GM10266 (cell line): Measurements from ENCODE around the gene TMCC3.

Experiments
- DNase-seq: peaks from one replicate; pipeline ENCODE4 v3.0.0; 2012; ENCODE audit errors: extremely low spot score
- TF ChIP-seq, protein P1 (sequence below): IDR thresholded peaks from 2 replicates; pipeline ENCODE4 v1.5.1; 2012; ENCODE audit warnings: mild to moderate bottlenecking, low read depth; ENCODE audit not compliant: control insufficient read depth, insufficient read depth; ENCODE audit errors: missing control alignments

The TMCC3 gene

DNA sequence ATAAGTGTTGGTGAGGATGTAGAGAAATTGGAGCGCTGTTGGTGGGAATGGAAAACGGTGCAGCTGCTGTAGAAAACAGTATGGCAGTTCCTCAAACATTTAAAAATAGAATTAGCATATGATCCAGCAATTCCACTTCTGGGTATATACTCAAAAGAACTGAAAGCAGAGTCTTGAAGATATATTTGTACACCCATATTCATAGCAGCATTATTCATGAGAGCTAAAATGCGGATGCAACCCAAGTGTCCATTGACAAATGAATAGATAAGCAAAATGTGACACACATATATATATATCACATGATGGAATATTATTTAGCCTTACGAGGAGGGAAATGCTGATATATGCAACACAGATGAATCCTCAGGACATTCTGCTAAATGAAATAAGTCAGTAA is 106.0 kb downstream of the TMCC3 start:
- no peak for DNase-seq
- TF ChIP-seq, protein P1, sequence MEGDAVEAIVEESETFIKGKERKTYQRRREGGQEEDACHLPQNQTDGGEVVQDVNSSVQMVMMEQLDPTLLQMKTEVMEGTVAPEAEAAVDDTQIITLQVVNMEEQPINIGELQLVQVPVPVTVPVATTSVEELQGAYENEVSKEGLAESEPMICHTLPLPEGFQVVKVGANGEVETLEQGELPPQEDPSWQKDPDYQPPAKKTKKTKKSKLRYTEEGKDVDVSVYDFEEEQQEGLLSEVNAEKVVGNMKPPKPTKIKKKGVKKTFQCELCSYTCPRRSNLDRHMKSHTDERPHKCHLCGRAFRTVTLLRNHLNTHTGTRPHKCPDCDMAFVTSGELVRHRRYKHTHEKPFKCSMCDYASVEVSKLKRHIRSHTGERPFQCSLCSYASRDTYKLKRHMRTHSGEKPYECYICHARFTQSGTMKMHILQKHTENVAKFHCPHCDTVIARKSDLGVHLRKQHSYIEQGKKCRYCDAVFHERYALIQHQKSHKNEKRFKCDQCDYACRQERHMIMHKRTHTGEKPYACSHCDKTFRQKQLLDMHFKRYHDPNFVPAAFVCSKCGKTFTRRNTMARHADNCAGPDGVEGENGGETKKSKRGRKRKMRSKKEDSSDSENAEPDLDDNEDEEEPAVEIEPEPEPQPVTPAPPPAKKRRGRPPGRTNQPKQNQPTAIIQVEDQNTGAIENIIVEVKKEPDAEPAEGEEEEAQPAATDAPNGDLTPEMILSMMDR = no peak

DNA sequence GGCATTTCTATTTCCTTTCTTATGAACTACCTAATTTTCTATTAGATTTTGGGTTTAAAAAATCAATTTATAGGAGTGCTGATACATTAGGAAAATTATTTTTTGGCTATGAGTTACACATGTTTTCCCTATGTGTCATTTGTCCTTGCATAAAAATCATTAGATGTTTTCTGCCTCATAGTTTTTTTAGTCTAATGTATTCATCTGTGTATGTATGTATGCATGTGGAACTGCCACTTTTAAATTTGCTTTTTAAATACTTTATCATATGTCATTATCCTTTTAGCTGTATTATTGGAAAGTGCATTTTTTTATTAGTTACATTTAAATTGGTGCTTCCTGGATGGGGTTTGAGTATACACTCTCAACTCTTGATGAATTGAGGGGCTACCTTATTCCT is 112.0 kb downstream of the TMCC3 start:
- no peak for DNase-seq
- TF ChIP-seq, protein P1 = no peak

DNA sequence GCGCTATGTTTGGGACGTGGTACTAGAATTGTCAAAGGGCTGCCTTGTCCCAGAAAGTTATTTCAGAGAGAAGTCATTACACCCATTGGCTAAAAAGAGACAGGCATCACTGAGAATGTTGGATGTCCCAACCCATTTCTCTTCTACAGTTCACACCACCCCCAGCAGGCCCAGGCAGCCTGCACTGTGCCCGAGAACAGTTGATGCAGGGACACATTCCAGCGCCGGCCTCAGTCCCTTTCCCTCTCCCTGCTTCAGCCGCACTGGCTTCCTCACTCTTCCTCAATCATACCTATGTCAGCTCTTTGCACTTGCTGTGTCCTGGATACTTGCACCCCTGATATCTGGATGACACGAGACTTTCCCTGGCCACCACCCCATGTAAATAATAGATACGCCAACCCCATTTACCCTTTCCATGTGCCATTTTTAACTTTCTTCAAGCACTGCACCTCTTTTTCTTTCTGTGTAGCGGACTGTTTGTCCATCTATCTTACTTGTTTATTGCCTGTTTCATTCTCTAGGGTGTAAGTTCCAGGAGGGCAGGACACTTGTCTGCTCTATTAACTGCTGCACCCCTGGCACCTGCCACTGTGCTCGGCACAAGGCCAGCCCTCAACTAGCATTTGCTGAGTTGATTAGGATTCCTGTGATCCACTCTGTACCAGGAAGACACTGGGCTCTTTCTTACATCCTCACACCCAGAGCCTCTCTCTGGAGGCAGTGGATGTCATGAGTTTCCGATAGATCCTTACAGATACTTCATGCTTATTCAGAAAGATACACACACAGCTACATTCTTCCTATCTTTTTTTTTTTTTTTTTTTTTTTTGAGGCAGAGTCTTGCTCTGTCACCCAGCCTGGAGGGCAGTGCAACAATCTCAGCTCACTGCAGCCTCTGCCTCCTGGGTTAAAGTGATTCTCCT is 114.1 kb downstream of the TMCC3 start:
- no peak for DNase-seq

DNA sequence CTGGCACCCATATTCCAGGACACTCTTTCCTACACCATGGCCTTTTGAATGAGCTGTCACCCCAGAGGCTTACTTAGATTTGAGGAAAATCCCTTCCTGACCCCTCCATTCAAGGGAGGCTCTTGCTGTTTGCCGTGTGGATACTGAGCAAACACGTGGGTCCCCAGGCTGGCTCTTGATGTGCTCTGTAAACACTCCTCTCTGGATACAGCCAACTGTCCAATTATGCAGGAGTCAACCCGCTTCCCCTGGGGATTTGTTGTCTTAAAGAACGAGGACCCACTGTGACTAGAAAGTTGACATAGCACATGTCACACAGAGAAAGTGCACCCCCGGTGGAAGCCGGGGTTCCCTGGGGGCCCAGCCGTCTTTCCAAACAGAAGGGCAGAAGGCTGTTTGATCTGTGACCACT is 114.8 kb downstream of the TMCC3 start:
- DNase-seq = no peak
- TF ChIP-seq, protein P1 = no peak

More for the DNA sequence above, 114.1 kb downstream of the TMCC3 start:
- TF ChIP-seq, protein P1 = no peak

DNA sequence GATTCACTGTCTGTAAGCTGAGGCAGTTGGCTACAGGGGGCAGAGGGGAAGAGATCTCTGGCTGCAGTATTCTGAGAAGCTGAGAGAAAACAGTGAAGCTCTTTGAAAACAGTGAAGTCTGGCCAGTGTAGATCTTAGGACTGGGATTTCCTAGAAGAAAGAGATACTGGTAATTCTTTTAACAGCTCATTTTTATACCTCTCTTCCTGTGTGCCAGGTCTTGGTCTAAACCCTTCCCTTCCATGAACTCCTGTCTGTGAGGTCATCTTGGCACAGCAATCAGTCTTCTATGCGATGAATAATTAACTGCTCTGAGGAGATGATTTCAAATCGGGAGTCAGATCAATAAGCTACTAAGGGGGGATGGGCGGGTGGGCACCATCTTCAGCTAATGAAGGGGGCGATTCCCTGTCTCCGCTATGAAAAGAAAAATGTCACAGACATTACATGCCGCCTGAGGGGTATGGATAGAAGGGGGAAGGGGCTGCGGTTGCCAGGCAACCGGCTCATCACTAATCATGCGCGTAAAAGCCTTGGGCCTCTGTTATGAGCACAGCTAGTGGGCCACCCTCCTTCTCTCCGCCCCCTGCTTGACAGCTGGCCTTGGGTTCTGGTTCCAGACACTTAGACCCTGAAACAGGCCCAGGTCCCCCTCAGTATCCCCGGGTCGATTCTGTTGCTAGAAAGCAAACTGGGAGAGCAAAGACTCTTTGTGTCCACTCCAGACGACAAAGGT is 115.4 kb downstream of the TMCC3 start:
- TF ChIP-seq, protein P1 = no peak
- no peak for DNase-seq

DNA sequence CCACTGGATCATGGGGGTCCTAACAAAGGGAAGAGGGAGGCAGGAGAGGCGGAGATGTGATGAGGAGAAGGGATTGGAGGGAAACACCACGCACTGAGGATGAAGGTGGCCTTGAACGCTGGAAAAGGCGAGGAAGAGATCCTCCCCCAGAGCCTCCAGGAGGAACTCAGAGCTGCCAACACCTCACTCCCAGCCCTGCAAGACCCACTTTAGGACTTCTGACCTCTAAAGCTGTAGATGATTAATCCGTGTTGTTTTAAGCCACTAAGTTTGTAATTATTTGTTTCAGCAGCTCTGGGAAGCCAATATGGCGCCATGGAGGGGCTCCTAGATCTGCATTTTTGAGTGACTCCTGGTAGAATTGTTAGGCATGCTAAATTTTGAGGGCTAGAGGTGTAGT is 116.1 kb downstream of the TMCC3 start:
- DNase-seq = no peak
- TF ChIP-seq, protein P1 = no peak
